Brain microvascular endothelial cell (primary cell): Measurements from ENCODE around the gene UTF1.

Experiments used
- DNase-seq: peaks from one replicate; pipeline ENCODE4 v3.0.0-alpha.2; 2020
- H3K27ac ChIP-seq: fragments of 250-450 bp; sonication (Bioruptor Pico); 2 replicates; pipeline ENCODE4 v1.5.1; 2020; ENCODE audit warnings: mild to moderate bottlenecking, moderate library complexity
- H3K27me3 ChIP-seq: fragments of 250-450 bp; sonication (Bioruptor Pico); replicated peaks from 2 replicates; pipeline ENCODE4 v1.5.1; 2020; ENCODE audit warnings: mild to moderate bottlenecking
- H3K36me3 ChIP-seq: fragments of 250-450 bp; sonication (Bioruptor Pico); replicated peaks from 2 replicates; pipeline ENCODE4 v1.5.1; 2020; ENCODE audit warnings: mild to moderate bottlenecking
- H3K4me3 ChIP-seq: 2 replicates; pipeline ENCODE4 v1.5.1; 2011; ENCODE audit warnings: low read depth, mild to moderate bottlenecking, control low read depth, low read length, moderate library complexity
- in situ Hi-C: cut with HindIII; loops from 2 replicates; pipeline ENCODE4 v1.10.0; 2017; ENCODE audit warnings: low sequenced_read_pairs, low pct_ligation_motif_present
- TF ChIP-seq, protein P1 (sequence below): IDR thresholded peaks from 2 replicates; pipeline ENCODE4 v1.5.1; 2011; ENCODE audit warnings: low read depth, mild to moderate bottlenecking, moderate library complexity, low read length, control low read depth, inconsistent platforms; ENCODE audit errors: missing control alignments

The UTF1 gene

DNA sequence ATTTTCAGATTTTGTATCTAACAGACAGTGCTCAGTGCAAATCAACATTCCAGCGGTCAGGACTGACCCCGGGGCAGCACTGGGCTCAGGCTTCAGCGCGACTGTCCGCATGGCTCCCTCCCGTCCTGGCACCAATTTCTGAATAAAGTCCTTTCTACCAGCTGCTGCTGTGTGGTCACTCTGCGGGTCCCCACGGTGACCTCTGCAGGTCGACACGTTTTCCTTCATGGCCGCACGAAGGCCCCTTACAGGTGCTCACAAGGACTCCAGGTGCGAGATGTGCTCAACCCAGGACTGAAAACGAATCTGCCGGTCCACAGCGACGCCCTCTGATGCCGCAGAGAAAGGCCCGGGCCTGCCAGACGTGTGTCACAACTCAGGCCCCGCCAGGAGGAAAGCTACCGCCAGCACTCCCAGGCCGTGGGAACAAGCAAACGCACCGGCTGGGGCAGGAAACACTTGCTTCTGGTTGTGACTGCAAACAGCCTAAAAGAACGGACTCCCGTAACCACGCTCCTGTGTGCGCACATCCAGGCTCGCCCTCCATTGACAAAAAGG lies 3.7 kb upstream of the UTF1 start:
- DNase-seq = no peak
- TF ChIP-seq, protein P1, sequence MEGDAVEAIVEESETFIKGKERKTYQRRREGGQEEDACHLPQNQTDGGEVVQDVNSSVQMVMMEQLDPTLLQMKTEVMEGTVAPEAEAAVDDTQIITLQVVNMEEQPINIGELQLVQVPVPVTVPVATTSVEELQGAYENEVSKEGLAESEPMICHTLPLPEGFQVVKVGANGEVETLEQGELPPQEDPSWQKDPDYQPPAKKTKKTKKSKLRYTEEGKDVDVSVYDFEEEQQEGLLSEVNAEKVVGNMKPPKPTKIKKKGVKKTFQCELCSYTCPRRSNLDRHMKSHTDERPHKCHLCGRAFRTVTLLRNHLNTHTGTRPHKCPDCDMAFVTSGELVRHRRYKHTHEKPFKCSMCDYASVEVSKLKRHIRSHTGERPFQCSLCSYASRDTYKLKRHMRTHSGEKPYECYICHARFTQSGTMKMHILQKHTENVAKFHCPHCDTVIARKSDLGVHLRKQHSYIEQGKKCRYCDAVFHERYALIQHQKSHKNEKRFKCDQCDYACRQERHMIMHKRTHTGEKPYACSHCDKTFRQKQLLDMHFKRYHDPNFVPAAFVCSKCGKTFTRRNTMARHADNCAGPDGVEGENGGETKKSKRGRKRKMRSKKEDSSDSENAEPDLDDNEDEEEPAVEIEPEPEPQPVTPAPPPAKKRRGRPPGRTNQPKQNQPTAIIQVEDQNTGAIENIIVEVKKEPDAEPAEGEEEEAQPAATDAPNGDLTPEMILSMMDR = no peak
- H3K27me3 ChIP-seq = peaks cover 23% of the 10 kb centered on the region
- H3K4me3 ChIP-seq = no peak overlapping the region
- H3K36me3 ChIP-seq = no peaks in the 10 kb centered on the region
- in situ Hi-C loops = no loop called here
- no peak overlapping the region for H3K27ac ChIP-seq

GRCh38 chr10:133227256-133227655 lies 2.8 kb upstream of the UTF1 start:
- Histone ChIP-seq H3K4me3 (no peak overlapping the region), H3K36me3 (no peaks in the 10 kb centered on the region), H3K27me3 (peaks cover 32% of the 10 kb centered on the region), H3K27ac (no peak overlapping the region)
- DNase-seq = no peak
- in situ Hi-C loops = no loop called here
- TF ChIP-seq, protein P1 = no peak

DNA sequence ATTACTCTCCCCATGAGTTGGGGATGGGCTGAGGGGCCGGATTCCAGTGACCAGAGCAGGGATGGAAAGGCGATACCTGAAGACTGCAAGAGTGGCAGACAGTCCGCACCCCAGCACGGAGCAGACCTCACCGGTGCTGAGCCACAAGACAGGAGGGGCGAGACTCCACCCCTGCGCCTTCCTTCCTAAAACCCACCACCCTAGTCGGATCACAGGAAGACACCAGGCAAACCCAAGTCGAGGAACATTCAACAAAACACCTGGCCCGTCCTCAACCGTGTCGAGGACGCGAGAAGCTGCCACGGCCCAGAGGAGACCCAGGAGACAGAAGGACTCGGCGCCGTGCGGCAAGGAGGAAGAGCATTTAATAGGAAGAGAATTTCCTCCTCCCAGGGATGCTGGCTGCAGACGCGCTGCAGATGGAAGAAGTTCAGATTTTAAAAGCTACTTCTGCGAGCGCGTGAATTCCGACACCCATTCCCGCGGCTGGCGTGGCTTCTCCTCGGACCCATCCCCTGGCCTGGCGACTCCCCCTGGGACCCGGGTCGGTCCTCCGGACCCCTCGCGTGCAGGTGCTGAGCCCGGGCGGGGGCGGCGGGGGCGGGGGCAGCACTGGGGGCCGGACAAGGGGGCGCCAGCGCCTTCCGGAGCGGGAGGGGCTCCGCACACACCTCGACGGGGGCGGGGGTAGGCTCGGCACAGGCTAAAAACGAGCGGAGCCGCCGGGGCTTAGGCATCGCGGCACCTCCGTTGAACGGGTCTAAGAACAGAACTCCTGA lies 563 bp upstream of the UTF1 start:
- in situ Hi-C loops = no loop called here
- TF ChIP-seq, protein P1 = no peak
- Histone ChIP-seq H3K4me3 (no peak overlapping the region), H3K27ac (no peak overlapping the region), H3K36me3 (no peaks in the 10 kb centered on the region), H3K27me3 (peaks cover 47% of the 10 kb centered on the region)
- no peak for DNase-seq

DNA sequence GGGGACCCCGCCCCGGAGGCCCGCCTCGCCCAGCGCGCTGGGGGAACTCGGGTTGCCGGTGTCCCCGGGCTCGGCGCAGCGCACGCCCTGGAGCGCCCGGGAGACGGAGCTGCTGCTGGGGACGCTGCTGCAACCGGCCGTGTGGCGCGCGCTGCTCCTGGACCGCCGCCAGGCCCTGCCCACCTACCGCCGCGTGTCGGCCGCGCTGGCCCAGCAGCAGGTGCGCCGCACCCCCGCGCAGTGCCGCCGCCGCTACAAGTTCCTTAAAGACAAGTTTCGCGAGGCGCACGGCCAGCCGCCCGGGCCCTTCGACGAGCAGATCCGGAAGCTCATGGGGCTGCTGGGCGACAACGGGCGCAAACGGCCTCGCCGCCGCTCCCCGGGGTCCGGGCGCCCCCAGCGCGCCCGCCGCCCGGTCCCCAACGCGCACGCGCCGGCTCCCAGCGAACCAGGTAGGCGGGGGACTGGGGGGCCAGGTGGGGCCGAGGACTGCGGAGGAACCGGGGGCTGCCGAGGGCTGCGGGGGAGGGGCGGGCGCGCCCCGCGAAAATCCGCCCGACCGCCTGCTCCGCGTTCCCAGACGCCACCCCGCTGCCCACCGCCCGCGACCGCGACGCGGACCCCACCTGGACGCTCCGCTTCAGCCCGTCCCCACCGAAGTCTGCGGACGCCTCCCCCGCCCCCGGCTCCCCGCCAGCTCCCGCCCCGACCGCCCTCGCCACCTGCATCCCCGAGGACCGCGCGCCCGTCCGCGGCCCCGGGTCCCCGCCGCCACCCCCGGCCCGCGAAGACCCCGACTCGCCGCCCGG lies 574 bp downstream of the UTF1 start:
- Histone ChIP-seq H3K36me3 (no peaks in the 10 kb centered on the region), H3K4me3 (no peak overlapping the region), H3K27ac (no peak overlapping the region), H3K27me3 (peaks cover 53% of the 10 kb centered on the region)
- TF ChIP-seq, protein P1 = no peak
- in situ Hi-C loops = no loop called here
- no peak for DNase-seq

DNA sequence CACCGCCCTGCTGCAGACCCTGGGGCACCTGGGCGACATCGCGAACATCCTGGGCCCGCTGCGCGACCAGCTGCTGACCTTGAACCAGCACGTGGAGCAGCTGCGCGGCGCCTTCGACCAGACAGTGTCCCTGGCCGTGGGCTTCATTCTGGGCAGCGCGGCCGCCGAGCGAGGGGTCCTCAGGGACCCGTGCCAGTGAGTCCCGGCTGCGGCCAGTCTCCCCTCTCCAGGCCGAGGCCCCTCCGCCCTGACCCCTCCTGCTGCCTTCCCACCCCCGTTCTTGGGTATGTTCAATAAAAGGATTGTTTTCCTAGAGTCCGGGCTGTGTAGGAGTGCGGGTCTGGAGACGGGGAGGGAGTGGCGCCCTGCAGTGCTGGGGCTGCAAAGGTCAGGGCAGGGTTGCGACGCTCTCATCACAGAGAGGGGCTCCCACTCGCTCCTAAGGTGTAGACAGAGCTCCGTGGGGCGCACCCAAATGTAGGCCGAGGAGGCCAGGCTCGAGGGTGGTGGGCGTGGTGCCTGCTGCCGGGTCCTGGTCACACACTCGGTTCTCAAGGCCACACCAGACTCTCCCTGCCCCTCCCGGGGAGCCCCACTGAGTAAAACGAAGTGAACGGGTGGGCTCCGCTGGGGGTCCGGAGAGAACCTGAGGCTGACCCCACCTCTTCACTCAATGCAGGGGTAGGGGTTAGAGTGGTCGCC lies 1.4 kb downstream of the UTF1 start:
- in situ Hi-C loops = no loop called here
- Histone ChIP-seq H3K4me3 (no peak overlapping the region), H3K27me3 (peaks cover 60% of the 10 kb centered on the region), H3K27ac (no peak overlapping the region), H3K36me3 (no peaks in the 10 kb centered on the region)
- TF ChIP-seq, protein P1 = no peak
- no peak for DNase-seq
